Panc1 (cell line): ENCODE results near the gene UBASH3A. TPM values are rescaled to one million over a fixed set of nuclear protein-coding genes. Genes with fewer than 3 reads are reported as not detected.

Experiments used
- ATAC-seq: fragments of 200-7000 bp; cut with Tn5 transposase; 2 replicates; pipeline ENCODE4 v1.9.1; 2020; ENCODE audit warnings: mild to moderate bottlenecking, moderate library complexity
- BruUV-seq: library from RNA; stranded (reverse); fragments of 400-500 nt; replicated peaks from 2 replicates; lab custom pipeline; 2021; lab: Mats Ljungman, UMichigan
- CTCF ChIA-PET: fragments of 300-600 bp; sonication (Branson Sonifier 250); formaldehyde crosslinking; loops from one replicate; lab custom pipeline; 2022; ENCODE audit warnings: antibody characterized with exemption; lab: Charles Lee
- POLR2A ChIA-PET: fragments of 300-600 bp; sonication (Branson Sonifier 250); formaldehyde crosslinking; loops from one replicate; lab custom pipeline; 2022; ENCODE audit warnings: antibody characterized with exemption; lab: Charles Lee
- DNase-seq: peaks from one replicate; pipeline ENCODE4 v3.0.0-alpha.2; 2010; ENCODE audit warnings: low read depth, low spot score
- H3K27ac ChIP-seq: 2 replicates; pipeline ENCODE4 v1.5.1; 2011; ENCODE audit warnings: mild to moderate bottlenecking, low read length, inconsistent platforms
- H3K27me3 ChIP-seq: fragments of 200-500 bp; sonication (Bioruptor generic); 2 replicates; pipeline ENCODE4 v1.6.0; 2014; ENCODE audit warnings: low read length, inconsistent platforms; ENCODE audit not compliant: control insufficient read depth, insufficient read depth
- H3K36me3 ChIP-seq: fragments of 200-500 bp; sonication (Bioruptor generic); 2 replicates; pipeline ENCODE4 v1.5.1; 2014; ENCODE audit warnings: inconsistent platforms, mild to moderate bottlenecking, low read length, moderate library complexity; ENCODE audit not compliant: control insufficient read depth, insufficient read depth
- H3K4me1 ChIP-seq: 2 replicates; pipeline ENCODE4 v1.5.1; 2011; ENCODE audit warnings: inconsistent platforms, mild to moderate bottlenecking, low read length, moderate library complexity; ENCODE audit not compliant: control insufficient read depth, insufficient read depth
- H3K4me3 ChIP-seq, 2 experiments: 2 replicates each; pipeline ENCODE4 v1.5.1; 2011 to 2012; ENCODE audit warnings: low read depth in 2 of 2, low read length in 2 of 2, mild to moderate bottlenecking in 2 of 2, inconsistent platforms in 1 of 2, moderate library complexity in 1 of 2
- H3K9me3 ChIP-seq: fragments of 200-500 bp; sonication (Bioruptor generic); 2 replicates; pipeline ENCODE4 v1.5.1; 2014; ENCODE audit warnings: low read depth, mild to moderate bottlenecking, inconsistent platforms, low read length, moderate library complexity; ENCODE audit not compliant: control insufficient read depth, insufficient read depth
- CTCF ChIP-seq: fragments of 450-650 bp; IDR thresholded peaks from 2 replicates; pipeline ENCODE4 v1.5.1; 2017; ENCODE audit warnings: mild to moderate bottlenecking
- POLR2AphosphoS5 ChIP-seq: IDR thresholded peaks from 2 replicates; pipeline ENCODE4 v1.6.1; 2012; ENCODE audit warnings: mild to moderate bottlenecking, low read depth, low read length, moderate library complexity
- REST ChIP-seq, 2 experiments: IDR thresholded peaks; 2 replicates each; pipeline ENCODE4 v1.6.1; 2011 to 2012; ENCODE audit warnings: low read depth in 2 of 2, control low read depth in 1 of 2, low read length in 1 of 2, mild to moderate bottlenecking in 1 of 2, moderate library complexity in 1 of 2; ENCODE audit not compliant: insufficient read depth in 1 of 2
- SIN3A ChIP-seq: IDR thresholded peaks from 2 replicates; pipeline ENCODE4 v1.6.1; 2012; ENCODE audit warnings: low read depth, mild to moderate bottlenecking, low read length, moderate library complexity, borderline replicate concordance; ENCODE audit not compliant: insufficient read depth
- TCF7L2 ChIP-seq: IDR thresholded peaks from 2 replicates; pipeline ENCODE4 v1.6.1; 2011; ENCODE audit warnings: mild to moderate bottlenecking, low read depth, low read length, inconsistent platforms
- in situ Hi-C: cut with HindIII; loops from 2 replicates; pipeline ENCODE4 v1.10.0; 2016; ENCODE audit warnings: low sequenced_read_pairs, low pct_unique_long_range_greater_than_20kb
- intact Hi-C: fragments of 100-400 bp; cut with micrococcal nuclease; formaldehyde crosslinking; loops from one replicate; pipeline ENCODE4 v1.10.0; 2022; ENCODE audit not compliant: unreplicated experiment
- total RNA-seq: library from RNA; stranded (reverse); gene quantifications from one replicate; pipeline ENCODE4 v1.2.1, GENCODE V29; 2021; ENCODE audit not compliant: unreplicated experiment

Gene UBASH3A
- total RNA-seq, 1 experiment from 2014 or later = 0.33 TPM

- no TSS peak for BruUV-seq
- ChIA-PET POLR2A (no interaction called here), CTCF (no interaction called here)
- Histone ChIP-seq H3K9me3 (no peaks in the 10 kb centered on the region), H3K27me3 (no peaks in the 10 kb centered on the region; the same call in 1 of the 2 replicates), H3K4me1 (no peaks in the 10 kb centered on the region), H3K4me3 (no peak overlapping the region), H3K27ac (no peak overlapping the region), H3K36me3 (no peaks in the 10 kb centered on the region)
- DNase-seq = no peak
- in situ Hi-C loops = no loop called here
- ATAC-seq = no peak
- TF ChIP-seq CTCF = no peak
- intact Hi-C loops = no loop called here
Observed at GRCh38 chr21:42438316-42439205, 34.9 kb downstream of the UBASH3A start.

- ChIA-PET CTCF (no interaction called here), POLR2A (no interaction called here)
- Histone ChIP-seq H3K36me3 (no peaks in the 10 kb centered on the region), H3K27me3 (no peaks in the 10 kb centered on the region), H3K4me1 (no peaks in the 10 kb centered on the region), H3K27ac (no peak overlapping the region), H3K9me3 (no peaks in the 10 kb centered on the region), H3K4me3 (no peak overlapping the region)
- intact Hi-C loops (no loop called here), in situ Hi-C loops (no loop called here)
- no TSS peak for BruUV-seq
- no peak for TF ChIP-seq REST (IDR thresholded peaks at IDR 0.05; ENCODE audit: insufficient read depth in 1 of 2, low read depth in 2 of 2, low read length in 1 of 2)
- no peak for TF ChIP-seq CTCF
- TF ChIP-seq TCF7L2 = no peak
- TF ChIP-seq SIN3A = no peak
- no peak for TF ChIP-seq POLR2AphosphoS5
- ATAC-seq = no peak
- no peak for DNase-seq
Observed at GRCh38 chr21:42439284-42440186, 35.8 kb downstream of the UBASH3A start.
